Stimulated activated memory B cell treated with anti-CD40 and anti-IgM and Interleukin-4, amounts not matched to agents 10 μg/mL and 1 μg/mL and 100 μg/mL, for 72 hours (primary cell): ENCODE results near the gene MVK.

Experiments used
- ATAC-seq: fragments of 150-1000 bp; cut with Tn5 transposase; 2 replicates; pipeline ENCODE4 v1.10.0; 2021
- H3K27ac Mint-ChIP-seq: one replicate; pipeline ENCODE4 v1.8.0; 2022; ENCODE audit warnings: mild to moderate bottlenecking, mixed read lengths
- H3K27me3 Mint-ChIP-seq: one replicate; pipeline ENCODE4 v1.8.0; 2022; ENCODE audit warnings: mixed read lengths
- H3K36me3 Mint-ChIP-seq: one replicate; pipeline ENCODE4 v1.8.0; 2022; ENCODE audit warnings: mixed read lengths
- H3K4me1 Mint-ChIP-seq: one replicate; pipeline ENCODE4 v1.8.0; 2022; ENCODE audit warnings: mixed read lengths
- H3K4me3 Mint-ChIP-seq: one replicate; pipeline ENCODE4 v1.8.0; 2022; ENCODE audit warnings: mild to moderate bottlenecking, moderate library complexity, mixed read lengths
- H3K9me3 Mint-ChIP-seq: one replicate; pipeline ENCODE4 v1.8.0; 2022; ENCODE audit warnings: mixed read lengths

MVK gene

GRCh38 chr12:109555431-109556315, 17.9 kb upstream of the MVK start:
- no peak overlapping the region for H3K4me3 Mint-ChIP-seq
- H3K27me3 Mint-ChIP-seq, result peaks cover 5% of the 10 kb centered on the region
- no peaks in the 10 kb centered on the region for H3K9me3 Mint-ChIP-seq
- no peak overlapping the region for H3K27ac Mint-ChIP-seq
- H3K36me3 Mint-ChIP-seq, result peaks cover 10% of the 10 kb centered on the region
- no peaks in the 10 kb centered on the region for H3K4me1 Mint-ChIP-seq
- ATAC-seq, result no peak

- no peak for ATAC-seq
- H3K4me1 Mint-ChIP-seq, result no peaks in the 10 kb centered on the region
- H3K9me3 Mint-ChIP-seq, result peaks cover 5% of the 10 kb centered on the region
- H3K27ac Mint-ChIP-seq, result no peak overlapping the region
- H3K4me3 Mint-ChIP-seq, result no peak overlapping the region
- peaks cover 26% of the 10 kb centered on the region for H3K36me3 Mint-ChIP-seq
- H3K27me3 Mint-ChIP-seq, result no peaks in the 10 kb centered on the region
Measured at GRCh38 chr12:109557200-109557599, 16.4 kb upstream of the MVK start.

- peaks cover 32% of the 10 kb centered on the region for H3K36me3 Mint-ChIP-seq
- no peak for ATAC-seq
- H3K9me3 Mint-ChIP-seq, result peaks cover 6% of the 10 kb centered on the region
- H3K27ac Mint-ChIP-seq, result no peak overlapping the region
- H3K4me3 Mint-ChIP-seq, result no peak overlapping the region
- H3K4me1 Mint-ChIP-seq, result no peaks in the 10 kb centered on the region
- H3K27me3 Mint-ChIP-seq, result no peaks in the 10 kb centered on the region
Measured at GRCh38 chr12:109557805-109558204, 15.8 kb upstream of the MVK start.

- H3K27ac Mint-ChIP-seq, result no peak overlapping the region
Measured at GRCh38 chr12:109558374-109559199, 15.0 kb upstream of the MVK start.

GRCh38 chr12:109559200-109559505, 14.4 kb upstream of the MVK start:
- Mint-ChIP-seq H3K4me1 (no peaks in the 10 kb centered on the region), H3K9me3 (peaks cover 6% of the 10 kb centered on the region), H3K4me3 (no peak overlapping the region), H3K36me3 (peaks cover 44% of the 10 kb centered on the region), H3K27ac (no peak overlapping the region), H3K27me3 (no peaks in the 10 kb centered on the region)
- no peak for ATAC-seq

More at GRCh38 chr12:109558374-109559199, 15.0 kb upstream of the MVK start:
- no peaks in the 10 kb centered on the region for H3K4me1 Mint-ChIP-seq
- H3K36me3 Mint-ChIP-seq, result peaks cover 39% of the 10 kb centered on the region
- no peaks in the 10 kb centered on the region for H3K27me3 Mint-ChIP-seq
- H3K9me3 Mint-ChIP-seq, result peaks cover 6% of the 10 kb centered on the region
- no peak for ATAC-seq
- no peak overlapping the region for H3K4me3 Mint-ChIP-seq

GRCh38 chr12:109559601-109560000, 14.0 kb upstream of the MVK start:
- Mint-ChIP-seq H3K27me3 (no peaks in the 10 kb centered on the region), H3K9me3 (peaks cover 6% of the 10 kb centered on the region), H3K36me3 (peaks cover 44% of the 10 kb centered on the region), H3K4me1 (no peaks in the 10 kb centered on the region), H3K27ac (no peak overlapping the region), H3K4me3 (no peak overlapping the region)
- no peak for ATAC-seq

- Mint-ChIP-seq H3K27ac (no peak overlapping the region), H3K36me3 (peaks cover 54% of the 10 kb centered on the region), H3K9me3 (peaks cover 6% of the 10 kb centered on the region), H3K27me3 (no peaks in the 10 kb centered on the region), H3K4me1 (no peaks in the 10 kb centered on the region), H3K4me3 (no peak overlapping the region)
- no peak for ATAC-seq
Measured at GRCh38 chr12:109560867-109561710, 12.5 kb upstream of the MVK start.

- no peak for ATAC-seq
- Mint-ChIP-seq H3K4me1 (no peaks in the 10 kb centered on the region), H3K9me3 (peaks cover 6% of the 10 kb centered on the region), H3K27me3 (no peaks in the 10 kb centered on the region), H3K27ac (no peak overlapping the region), H3K4me3 (no peak overlapping the region), H3K36me3 (peaks cover 60% of the 10 kb centered on the region)
Measured at GRCh38 chr12:109561711-109562030, 11.9 kb upstream of the MVK start.

GRCh38 chr12:109562871-109563270, 10.7 kb upstream of the MVK start:
- no peaks in the 10 kb centered on the region for H3K27me3 Mint-ChIP-seq
- H3K27ac Mint-ChIP-seq, result no peak overlapping the region
- H3K4me3 Mint-ChIP-seq, result no peak overlapping the region
- H3K9me3 Mint-ChIP-seq, result peaks cover 6% of the 10 kb centered on the region
- ATAC-seq, result no peak
- no peaks in the 10 kb centered on the region for H3K4me1 Mint-ChIP-seq
- peaks cover 72% of the 10 kb centered on the region for H3K36me3 Mint-ChIP-seq

- H3K27ac Mint-ChIP-seq, result no peak overlapping the region
- no peak for ATAC-seq
- peaks cover 77% of the 10 kb centered on the region for H3K36me3 Mint-ChIP-seq
- H3K9me3 Mint-ChIP-seq, result peaks cover 6% of the 10 kb centered on the region
- H3K4me1 Mint-ChIP-seq, result no peaks in the 10 kb centered on the region
- H3K4me3 Mint-ChIP-seq, result no peak overlapping the region
- no peaks in the 10 kb centered on the region for H3K27me3 Mint-ChIP-seq
Measured at GRCh38 chr12:109563291-109564284, 10.0 kb upstream of the MVK start.

- no peak overlapping the region for H3K4me3 Mint-ChIP-seq
- no peak for ATAC-seq
- H3K27me3 Mint-ChIP-seq, result no peaks in the 10 kb centered on the region
- H3K27ac Mint-ChIP-seq, result no peak overlapping the region
- peaks cover 6% of the 10 kb centered on the region for H3K9me3 Mint-ChIP-seq
- H3K4me1 Mint-ChIP-seq, result peaks cover under 1% of the 10 kb centered on the region
- H3K36me3 Mint-ChIP-seq, result peaks cover 79% of the 10 kb centered on the region
Measured at GRCh38 chr12:109566424-109566823, 7.2 kb upstream of the MVK start.

- no peak for ATAC-seq
- peaks cover 70% of the 10 kb centered on the region for H3K36me3 Mint-ChIP-seq
- H3K4me3 Mint-ChIP-seq, result no peak overlapping the region
Measured at GRCh38 chr12:109567296-109567695, 6.3 kb upstream of the MVK start.

GRCh38 chr12:109567967-109568366, 5.6 kb upstream of the MVK start:
- H3K27me3 Mint-ChIP-seq, result no peaks in the 10 kb centered on the region
- H3K9me3 Mint-ChIP-seq, result no peaks in the 10 kb centered on the region
- peaks cover 64% of the 10 kb centered on the region for H3K36me3 Mint-ChIP-seq
- no peak for ATAC-seq
- H3K27ac Mint-ChIP-seq, result no peak overlapping the region
- peaks cover 12% of the 10 kb centered on the region for H3K4me1 Mint-ChIP-seq
- H3K4me3 Mint-ChIP-seq, result no peak overlapping the region

More at GRCh38 chr12:109567296-109567695, 6.3 kb upstream of the MVK start:
- H3K4me1 Mint-ChIP-seq, result peaks cover 5% of the 10 kb centered on the region
- no peak overlapping the region for H3K27ac Mint-ChIP-seq
- H3K9me3 Mint-ChIP-seq, result peaks cover under 1% of the 10 kb centered on the region
- no peaks in the 10 kb centered on the region for H3K27me3 Mint-ChIP-seq

GRCh38 chr12:109568486-109568885, 5.1 kb upstream of the MVK start:
- H3K4me3 Mint-ChIP-seq, result no peak overlapping the region
- no peaks in the 10 kb centered on the region for H3K9me3 Mint-ChIP-seq
- H3K27ac Mint-ChIP-seq, result no peak overlapping the region
- H3K36me3 Mint-ChIP-seq, result peaks cover 58% of the 10 kb centered on the region
- no peaks in the 10 kb centered on the region for H3K27me3 Mint-ChIP-seq
- H3K4me1 Mint-ChIP-seq, result peaks cover 16% of the 10 kb centered on the region
- ATAC-seq, result no peak
